Activated CD4-positive, CD25-positive, alpha-beta regulatory T cell (primary cell): Measurements from ENCODE around the gene KCNAB2.

Experiments used
- DNase-seq, 4 experiments: peaks; one replicate each; lab custom pipeline; 2025; lab: John Stamatoyannopoulos, UW

KCNAB2 gene

GRCh38 chr1:6045561-6045960, at the start of gene KCNAB2:
TSS of gene KCNAB2 (plus strand) at chr1:6045888. CDS start at chr1:6051537, 5,649 bp downstream.
- no peak for DNase-seq

GRCh38 chr1:5996641-5997270, 48.9 kb upstream of the KCNAB2 start:
- no peak for DNase-seq

- no peak for DNase-seq
These were observed 48.4 kb upstream of the KCNAB2 start for GRCh38 chr1:5997316-5997715.

GRCh38 chr1:5998051-5998905, 47.4 kb upstream of the KCNAB2 start:
- DNase-seq: no peak

- no peak for DNase-seq
These were observed 46.8 kb upstream of the KCNAB2 start for GRCh38 chr1:5998906-5999301.

GRCh38 chr1:5999711-6000443, 45.8 kb upstream of the KCNAB2 start:
- no peak for DNase-seq

GRCh38 chr1:6000444-6001288, 45.0 kb upstream of the KCNAB2 start:
- DNase-seq: no peak

GRCh38 chr1:6001992-6002576, 43.6 kb upstream of the KCNAB2 start:
- DNase-seq: no peak

- no peak for DNase-seq
These were observed 42.8 kb upstream of the KCNAB2 start for GRCh38 chr1:6002714-6003501.

- no peak for DNase-seq
These were observed 41.9 kb upstream of the KCNAB2 start for GRCh38 chr1:6003568-6004411.

- DNase-seq: no peak
These were observed 41.1 kb upstream of the KCNAB2 start for GRCh38 chr1:6004412-6005123.

GRCh38 chr1:6005276-6005917, 40.3 kb upstream of the KCNAB2 start:
- DNase-seq: no peak

GRCh38 chr1:6006882-6007281, 38.8 kb upstream of the KCNAB2 start:
- no peak for DNase-seq

- DNase-seq: no peak
These were observed 38.2 kb upstream of the KCNAB2 start for GRCh38 chr1:6007318-6008083.

GRCh38 chr1:6008084-6008415, 37.6 kb upstream of the KCNAB2 start:
- no peak for DNase-seq

GRCh38 chr1:6008696-6009095, 37.0 kb upstream of the KCNAB2 start:
- no peak for DNase-seq

GRCh38 chr1:6009120-6010040, 36.3 kb upstream of the KCNAB2 start:
- no peak for DNase-seq
